ENCODE results near the gene HSD11B1. TPM values are rescaled to one million over a fixed set of nuclear protein-coding genes. Genes with fewer than 3 reads are reported as not detected.

Gene HSD11B1
- total RNA-seq, 1 donor from 2014 or later, result not detected

GRCh38 chr1:209768354-209768774 is 63.7 kb downstream of the HSD11B1 start:
- Mint-ChIP-seq H3K4me3 (ENCODE audit: unreplicated experiment) (no peak overlapping the region), H3K27me3 (ENCODE audit: unreplicated experiment) (peaks cover 4% of the 10 kb centered on the region), H3K9me3 (ENCODE audit: unreplicated experiment) (no peaks in the 10 kb centered on the region), H3K4me1 (ENCODE audit: low read depth, unreplicated experiment) (no peaks in the 10 kb centered on the region), H3K36me3 (ENCODE audit: unreplicated experiment) (no peaks in the 10 kb centered on the region), H3K27ac (ENCODE audit: unreplicated experiment) (no peak overlapping the region)
- DNase-seq, result no peak
- no peak for TF ChIP-seq CTCF (IDR thresholded peaks at IDR 0.05; ENCODE audit: partially characterized antibody, unreplicated experiment)

GRCh38 chr1:209769171-209769904 is 64.7 kb downstream of the HSD11B1 start:
- DNase-seq, result no peak
- Mint-ChIP-seq H3K36me3 (ENCODE audit: unreplicated experiment) (no peaks in the 10 kb centered on the region), H3K27me3 (ENCODE audit: unreplicated experiment) (peaks cover 4% of the 10 kb centered on the region), H3K9me3 (ENCODE audit: unreplicated experiment) (no peaks in the 10 kb centered on the region), H3K27ac (ENCODE audit: unreplicated experiment) (no peak overlapping the region), H3K4me3 (ENCODE audit: unreplicated experiment) (no peak overlapping the region), H3K4me1 (ENCODE audit: low read depth, unreplicated experiment) (no peaks in the 10 kb centered on the region)
- TF ChIP-seq CTCF (IDR thresholded peaks at IDR 0.05; ENCODE audit: partially characterized antibody, unreplicated experiment), result no peak

- H3K27ac Mint-ChIP-seq (ENCODE audit: unreplicated experiment), result no peak overlapping the region
- no peaks in the 10 kb centered on the region for H3K36me3 Mint-ChIP-seq (ENCODE audit: unreplicated experiment)
- no peak for DNase-seq
- H3K4me3 Mint-ChIP-seq (ENCODE audit: unreplicated experiment), result no peak overlapping the region
- H3K27me3 Mint-ChIP-seq (ENCODE audit: unreplicated experiment), result peaks cover 4% of the 10 kb centered on the region
- H3K4me1 Mint-ChIP-seq (ENCODE audit: low read depth, unreplicated experiment), result no peaks in the 10 kb centered on the region
- no peaks in the 10 kb centered on the region for H3K9me3 Mint-ChIP-seq (ENCODE audit: unreplicated experiment)
- TF ChIP-seq CTCF (IDR thresholded peaks at IDR 0.05; ENCODE audit: partially characterized antibody, unreplicated experiment), result no peak
Observed at GRCh38 chr1:209769971-209770370, 65.3 kb downstream of the HSD11B1 start.

GRCh38 chr1:209770636-209771415 is 66.2 kb downstream of the HSD11B1 start:
- no peak for TF ChIP-seq CTCF (IDR thresholded peaks at IDR 0.05; ENCODE audit: partially characterized antibody, unreplicated experiment)
- Mint-ChIP-seq H3K4me1 (ENCODE audit: low read depth, unreplicated experiment) (peaks cover 3% of the 10 kb centered on the region), H3K36me3 (ENCODE audit: unreplicated experiment) (no peaks in the 10 kb centered on the region)

GRCh38 chr1:209772126-209772525 is 67.5 kb downstream of the HSD11B1 start:
- no peak for DNase-seq
- H3K4me1 Mint-ChIP-seq (ENCODE audit: low read depth, unreplicated experiment), result peaks cover 4% of the 10 kb centered on the region
- TF ChIP-seq CTCF (IDR thresholded peaks at IDR 0.05; ENCODE audit: partially characterized antibody, unreplicated experiment), result no peak
- H3K4me3 Mint-ChIP-seq (ENCODE audit: unreplicated experiment), result no peak overlapping the region
- no peaks in the 10 kb centered on the region for H3K9me3 Mint-ChIP-seq (ENCODE audit: unreplicated experiment)
- no peak overlapping the region for H3K27ac Mint-ChIP-seq (ENCODE audit: unreplicated experiment)
- no peaks in the 10 kb centered on the region for H3K36me3 Mint-ChIP-seq (ENCODE audit: unreplicated experiment)
- no peaks in the 10 kb centered on the region for H3K27me3 Mint-ChIP-seq (ENCODE audit: unreplicated experiment)

More at GRCh38 chr1:209770636-209771415, 66.2 kb downstream of the HSD11B1 start:
- no peak overlapping the region for H3K27ac Mint-ChIP-seq (ENCODE audit: unreplicated experiment)
- no peaks in the 10 kb centered on the region for H3K9me3 Mint-ChIP-seq (ENCODE audit: unreplicated experiment)
- DNase-seq, result no peak
- H3K27me3 Mint-ChIP-seq (ENCODE audit: unreplicated experiment), result peaks cover 4% of the 10 kb centered on the region
- no peak overlapping the region for H3K4me3 Mint-ChIP-seq (ENCODE audit: unreplicated experiment)

Data from glutamatergic neuron (in vitro differentiated cells).